HL-60 (cell line): Measurements from ENCODE around the gene RPA1.

Source experiments
- DNase-seq, 2 experiments: peaks; one replicate each; pipeline ENCODE4 v3.0.0-alpha.2; 2010 to 2020; ENCODE audit warnings: low read depth in 1 of 2, low spot score in 1 of 2
- H3K27ac ChIP-seq: fragments of 250-450 bp; sonication (Bioruptor Pico); replicated peaks from 2 replicates; pipeline ENCODE4 v1.5.1; 2020; ENCODE audit warnings: mild to moderate bottlenecking, moderate library complexity
- H3K27me3 ChIP-seq: fragments of 250-450 bp; sonication (Bioruptor Pico); 2 replicates; pipeline ENCODE4 v1.5.1; 2021; ENCODE audit warnings: mild to moderate bottlenecking, moderate library complexity; ENCODE audit not compliant: insufficient read depth, poor library complexity, severe bottlenecking
- H3K4me3 ChIP-seq: replicated peaks from 2 replicates; pipeline ENCODE4 v1.5.1; 2011; ENCODE audit warnings: mild to moderate bottlenecking, control low read depth, low read length; ENCODE audit not compliant: insufficient read depth
- GABPA ChIP-seq: IDR thresholded peaks from 2 replicates; pipeline ENCODE4 v1.6.1; 2012; ENCODE audit warnings: low read depth
- POLR2AphosphoS5 ChIP-seq: IDR thresholded peaks from 2 replicates; pipeline ENCODE4 v1.6.1; 2012; ENCODE audit warnings: low read depth
- SPI1 ChIP-seq: IDR thresholded peaks from 2 replicates; pipeline ENCODE4 v1.6.1; 2012; ENCODE audit warnings: low read depth, mild to moderate bottlenecking, borderline replicate concordance
- TF ChIP-seq, protein P1 (sequence below): IDR thresholded peaks from 2 replicates; pipeline ENCODE4 v1.6.1; 2012; ENCODE audit warnings: low read depth; ENCODE audit not compliant: insufficient replicate concordance
- TF ChIP-seq, protein P2 (sequence below): IDR thresholded peaks from one replicate; pipeline ENCODE4 v1.5.1; 2011; ENCODE audit warnings: low read length, control low read depth, inconsistent platforms; ENCODE audit not compliant: insufficient read depth

The RPA1 gene

DNA sequence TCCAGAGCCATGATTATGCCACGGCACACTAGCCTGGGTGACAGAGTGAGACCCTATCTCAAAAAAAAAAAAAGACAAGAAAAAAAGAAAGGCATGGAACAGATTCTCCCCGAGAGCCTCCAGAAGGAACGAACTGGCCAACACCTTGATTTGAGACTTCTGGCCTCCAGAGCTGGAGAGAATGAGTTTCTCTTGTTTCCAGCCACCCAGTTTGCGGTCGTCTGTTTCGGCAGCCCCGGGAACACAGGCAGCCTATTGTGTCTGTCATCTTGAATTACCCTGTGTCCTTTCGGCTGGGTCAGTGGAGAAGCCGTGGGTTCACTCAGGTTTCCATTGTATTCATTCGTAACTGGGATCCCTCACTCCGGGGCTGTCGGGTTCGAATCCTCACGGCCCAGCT lies 83.9 kb downstream of the RPA1 start:
- H3K27me3 ChIP-seq: peaks cover under 1% of the 10 kb centered on the region

GRCh38 chr17:1914661-1915083 lies 84.9 kb downstream of the RPA1 start:
- Histone ChIP-seq H3K27me3 (no peaks in the 10 kb centered on the region), H3K4me3 (no peak overlapping the region), H3K27ac (no peak overlapping the region)
- no peak for DNase-seq
- TF ChIP-seq, protein P1, sequence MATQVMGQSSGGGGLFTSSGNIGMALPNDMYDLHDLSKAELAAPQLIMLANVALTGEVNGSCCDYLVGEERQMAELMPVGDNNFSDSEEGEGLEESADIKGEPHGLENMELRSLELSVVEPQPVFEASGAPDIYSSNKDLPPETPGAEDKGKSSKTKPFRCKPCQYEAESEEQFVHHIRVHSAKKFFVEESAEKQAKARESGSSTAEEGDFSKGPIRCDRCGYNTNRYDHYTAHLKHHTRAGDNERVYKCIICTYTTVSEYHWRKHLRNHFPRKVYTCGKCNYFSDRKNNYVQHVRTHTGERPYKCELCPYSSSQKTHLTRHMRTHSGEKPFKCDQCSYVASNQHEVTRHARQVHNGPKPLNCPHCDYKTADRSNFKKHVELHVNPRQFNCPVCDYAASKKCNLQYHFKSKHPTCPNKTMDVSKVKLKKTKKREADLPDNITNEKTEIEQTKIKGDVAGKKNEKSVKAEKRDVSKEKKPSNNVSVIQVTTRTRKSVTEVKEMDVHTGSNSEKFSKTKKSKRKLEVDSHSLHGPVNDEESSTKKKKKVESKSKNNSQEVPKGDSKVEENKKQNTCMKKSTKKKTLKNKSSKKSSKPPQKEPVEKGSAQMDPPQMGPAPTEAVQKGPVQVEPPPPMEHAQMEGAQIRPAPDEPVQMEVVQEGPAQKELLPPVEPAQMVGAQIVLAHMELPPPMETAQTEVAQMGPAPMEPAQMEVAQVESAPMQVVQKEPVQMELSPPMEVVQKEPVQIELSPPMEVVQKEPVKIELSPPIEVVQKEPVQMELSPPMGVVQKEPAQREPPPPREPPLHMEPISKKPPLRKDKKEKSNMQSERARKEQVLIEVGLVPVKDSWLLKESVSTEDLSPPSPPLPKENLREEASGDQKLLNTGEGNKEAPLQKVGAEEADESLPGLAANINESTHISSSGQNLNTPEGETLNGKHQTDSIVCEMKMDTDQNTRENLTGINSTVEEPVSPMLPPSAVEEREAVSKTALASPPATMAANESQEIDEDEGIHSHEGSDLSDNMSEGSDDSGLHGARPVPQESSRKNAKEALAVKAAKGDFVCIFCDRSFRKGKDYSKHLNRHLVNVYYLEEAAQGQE: no peak
- TF ChIP-seq POLR2AphosphoS5: no peak
- no peak for TF ChIP-seq GABPA
- TF ChIP-seq SPI1: no peak
- TF ChIP-seq, protein P2, sequence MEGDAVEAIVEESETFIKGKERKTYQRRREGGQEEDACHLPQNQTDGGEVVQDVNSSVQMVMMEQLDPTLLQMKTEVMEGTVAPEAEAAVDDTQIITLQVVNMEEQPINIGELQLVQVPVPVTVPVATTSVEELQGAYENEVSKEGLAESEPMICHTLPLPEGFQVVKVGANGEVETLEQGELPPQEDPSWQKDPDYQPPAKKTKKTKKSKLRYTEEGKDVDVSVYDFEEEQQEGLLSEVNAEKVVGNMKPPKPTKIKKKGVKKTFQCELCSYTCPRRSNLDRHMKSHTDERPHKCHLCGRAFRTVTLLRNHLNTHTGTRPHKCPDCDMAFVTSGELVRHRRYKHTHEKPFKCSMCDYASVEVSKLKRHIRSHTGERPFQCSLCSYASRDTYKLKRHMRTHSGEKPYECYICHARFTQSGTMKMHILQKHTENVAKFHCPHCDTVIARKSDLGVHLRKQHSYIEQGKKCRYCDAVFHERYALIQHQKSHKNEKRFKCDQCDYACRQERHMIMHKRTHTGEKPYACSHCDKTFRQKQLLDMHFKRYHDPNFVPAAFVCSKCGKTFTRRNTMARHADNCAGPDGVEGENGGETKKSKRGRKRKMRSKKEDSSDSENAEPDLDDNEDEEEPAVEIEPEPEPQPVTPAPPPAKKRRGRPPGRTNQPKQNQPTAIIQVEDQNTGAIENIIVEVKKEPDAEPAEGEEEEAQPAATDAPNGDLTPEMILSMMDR: no peak

More for the DNA sequence above, 83.9 kb downstream of the RPA1 start:
- Histone ChIP-seq H3K27ac (no peak overlapping the region), H3K4me3 (no peak overlapping the region)
- DNase-seq: no peak
- TF ChIP-seq, protein P2: no peak
- TF ChIP-seq SPI1: no peak
- no peak for TF ChIP-seq POLR2AphosphoS5
- TF ChIP-seq, protein P1: no peak
- no peak for TF ChIP-seq GABPA

GRCh38 chr17:1915889-1916288 lies 86.1 kb downstream of the RPA1 start:
- peak in 1 of 2 experiments; percentile 2 for DNase-seq
- TF ChIP-seq, protein P1: no peak
- TF ChIP-seq POLR2AphosphoS5 (no peak), SPI1 (peak; percentile 83), GABPA (no peak)
- TF ChIP-seq, protein P2: no peak
- no peaks in the 10 kb centered on the region for H3K27me3 ChIP-seq
- H3K4me3 ChIP-seq: no peak overlapping the region
- H3K27ac ChIP-seq: no peak overlapping the region
